NCI-H2107 treated with DMSO at 0.1 percent for 48 hours (cell line): ENCODE results near the gene CGB3.
"Not testable (repeated sequence)": the region's sequence is repeated elsewhere in the genome, so short reads cannot be mapped to it uniquely, and the experiment has no call there.

Experiments used
- DNase-seq: peaks from one replicate; lab custom pipeline; 2025; ENCODE audit not compliant: unreplicated experiment; lab: John Stamatoyannopoulos, UW

Gene CGB3

GRCh38 chr19:49042666-49043065 lies 18.5 kb upstream of the CGB3 start:
- not testable (repeated sequence) for DNase-seq

GRCh38 chr19:49042177-49042576 lies 18.0 kb upstream of the CGB3 start:
- DNase-seq, result no peak

GRCh38 chr19:49039736-49040135 lies 15.6 kb upstream of the CGB3 start:
- DNase-seq, result not testable (repeated sequence)

GRCh38 chr19:49038557-49039276 lies 14.6 kb upstream of the CGB3 start:
- DNase-seq, result not testable (repeated sequence)

- not testable (repeated sequence) for DNase-seq
Observed at GRCh38 chr19:49038111-49038510, 14.0 kb upstream of the CGB3 start.

GRCh38 chr19:49036815-49037214 lies 12.7 kb upstream of the CGB3 start, which contains the start of gene CGB1:
Gene CGB1, minus strand, starts transcription at chr19:49036895. Its CDS starts 184 bp downstream, at chr19:49036711.
- not testable (repeated sequence) for DNase-seq

GRCh38 chr19:49031642-49032301 lies 7.6 kb upstream of the CGB3 start, which contains the start of gene CGB2:
Gene CGB2, plus strand, starts transcription at chr19:49031890. Its CDS starts 206 bp downstream, at chr19:49032096.
- DNase-seq, result not testable (repeated sequence)

GRCh38 chr19:49030323-49030722 lies 6.2 kb upstream of the CGB3 start:
- not testable (repeated sequence) for DNase-seq

- DNase-seq, result not testable (repeated sequence)
Observed at GRCh38 chr19:49029749-49030148, 5.6 kb upstream of the CGB3 start.

- not testable (repeated sequence) for DNase-seq
Observed at GRCh38 chr19:49028686-49029085, 4.6 kb upstream of the CGB3 start.

GRCh38 chr19:49025599-49025998 lies 1.5 kb upstream of the CGB3 start:
- DNase-seq, result not testable (repeated sequence)

GRCh38 chr19:49025088-49025487 lies 955 bp upstream of the CGB3 start:
- not testable (repeated sequence) for DNase-seq

GRCh38 chr19:49022116-49022515 lies 2.0 kb downstream of the CGB3 start:
- no peak for DNase-seq

- no peak for DNase-seq
Observed at GRCh38 chr19:49020931-49021895, 2.9 kb downstream of the CGB3 start.

- DNase-seq, result no peak
Observed at GRCh38 chr19:49020342-49020741, 3.8 kb downstream of the CGB3 start.

- peak; percentile 20 for DNase-seq
Observed at GRCh38 chr19:49019242-49019932, 4.7 kb downstream of the CGB3 start.

GRCh38 chr19:49018388-49019241 lies 5.5 kb downstream of the CGB3 start:
- not testable (repeated sequence) for DNase-seq

GRCh38 chr19:49017666-49018351 lies 6.3 kb downstream of the CGB3 start:
- DNase-seq, result no peak
